K562 (cell line): Measurements from ENCODE around the gene UBXN11. TPM values are rescaled to one million over a fixed set of nuclear protein-coding genes. Genes with fewer than 3 reads are reported as not detected.
A peak's percentile ranks its signal among the peaks of the same experiment; 100 is the strongest.

ENCODE experiments used
- ELF4 ChIP-seq: fragments of 450-650 bp; formaldehyde crosslinking; IDR thresholded peaks from 2 replicates; pipeline ENCODE4 v1.4.0; 2022; ENCODE audit warnings: missing genetic modification characterization
- HNRNPK ChIP-seq: fragments of 200-400 bp; formaldehyde crosslinking; IDR thresholded peaks from one replicate; pipeline ENCODE4 v1.6.1; 2018; ENCODE audit warnings: mild to moderate bottlenecking, low read depth, low read length; ENCODE audit not compliant: poor library complexity, severe bottlenecking
- MCM7 ChIP-seq, 2 experiments: fragments of 450-650 bp; IDR thresholded peaks; 2 replicates each; pipeline ENCODE4 v1.6.1; 2016 to 2018
- NCOA2 ChIP-seq, 2 experiments: fragments of 450-650 bp; IDR thresholded peaks; 2 replicates each; pipeline ENCODE4 v1.6.1; 2018; ENCODE audit warnings: mild to moderate bottlenecking in 2 of 2, moderate library complexity in 1 of 2; ENCODE audit not compliant: partially characterized antibody in 2 of 2
- NCOA4 ChIP-seq: fragments of 450-650 bp; IDR thresholded peaks from 2 replicates; pipeline ENCODE4 v1.6.1; 2018; ENCODE audit warnings: mild to moderate bottlenecking; ENCODE audit not compliant: partially characterized antibody
- NFXL1 ChIP-seq: fragments of 450-650 bp; formaldehyde crosslinking; IDR thresholded peaks from 2 replicates; pipeline ENCODE4 v1.4.0; 2021; ENCODE audit warnings: mild to moderate bottlenecking
- POLR2AphosphoS5 ChIP-seq: IDR thresholded peaks from 2 replicates; pipeline ENCODE4 v1.6.1; 2011; ENCODE audit warnings: mild to moderate bottlenecking, low read depth, low read length, moderate library complexity; ENCODE audit not compliant: control insufficient read depth, insufficient read depth
- RBM15 ChIP-seq: fragments of 200-400 bp; formaldehyde crosslinking; IDR thresholded peaks from 2 replicates; pipeline ENCODE4 v1.6.1; 2018; ENCODE audit warnings: mild to moderate bottlenecking, low read length, moderate library complexity; ENCODE audit not compliant: insufficient read depth
- RBM39 ChIP-seq: fragments of 200-400 bp; formaldehyde crosslinking; optimal IDR thresholded peaks from 2 replicates; pipeline ENCODE3; 2018; ENCODE audit warnings: low read depth, low read length
- SMARCA4 ChIP-seq: fragments of 450-650 bp; IDR thresholded peaks from 2 replicates; pipeline ENCODE4 v1.6.1; 2016
- VEZF1 ChIP-seq: fragments of 200-800 bp; sonication (Bioruptor generic); IDR thresholded peaks from 2 replicates; pipeline ENCODE4 v1.6.1; 2017; ENCODE audit warnings: missing genetic modification characterization, missing compliant biosample characterization
- ZNF197 ChIP-seq: fragments of 200-800 bp; sonication (Bioruptor generic); IDR thresholded peaks from 2 replicates; pipeline ENCODE4 v1.6.1; 2016; ENCODE audit warnings: low read depth, missing genetic modification characterization, missing compliant biosample characterization
- ZNF212 ChIP-seq: fragments of 450-650 bp; formaldehyde crosslinking; IDR thresholded peaks from 2 replicates; pipeline ENCODE4 v1.4.0; 2020; ENCODE audit warnings: mild to moderate bottlenecking
- ZNF23 ChIP-seq: fragments of 250-450 bp; sonication (Bioruptor Pico); IDR thresholded peaks from 2 replicates; pipeline ENCODE4 v1.4.0; 2020; ENCODE audit warnings: mild to moderate bottlenecking
- ZNF384 ChIP-seq: IDR thresholded peaks from 2 replicates; pipeline ENCODE4 v1.6.1; 2012; ENCODE audit warnings: low read depth, low read length, improper control_type of control experiment
- ZNF511 ChIP-seq: sonication (generic); formaldehyde crosslinking; IDR thresholded peaks from 2 replicates; pipeline ENCODE4 v1.8.0; 2022; ENCODE audit warnings: mild to moderate bottlenecking, missing genetic modification reagents
- ZNF830 ChIP-seq: fragments of 250-450 bp; sonication (Bioruptor Pico); IDR thresholded peaks from 2 replicates; pipeline ENCODE4 v1.5.0; 2021; ENCODE audit warnings: mild to moderate bottlenecking
- polyA plus RNA-seq, 8 experiments: library from polyadenylated mRNA; depleted of rRNA in 4 of 8; stranded (reverse) in 5 of 8; unstranded in 3 of 8; fragments of >200 nt; fragmentation: Nextera tagmentation in 2 of 8; fragmentation: Illumina TruSeq in 1 of 8; extraction: Ambion mirVana in 2 of 8; extraction: Trizol in 1 of 8; gene quantifications; 2 replicates each; pipeline versions ENCODE4 v1.2.1 to v1.2.3, GENCODE V29; 2011 to 2014; ENCODE audit warnings: inconsistent platforms in 1 of 8, missing spikeins in 1 of 8
- total RNA-seq, 7 experiments: library from RNA; depleted of rRNA in 6 of 7; stranded (reverse); fragments of >200 nt in 6 of 7; fragmentation: Illumina TruSeq in 2 of 7; extraction: Trizol in 2 of 7; gene quantifications; 2 replicates each; pipeline versions ENCODE4 v1.2.1 to v1.2.3, GENCODE V29; 2011 to 2021; ENCODE audit warnings: low replicate concordance in 1 of 7
- TF ChIP-seq, protein P1 (sequence below): fragments of 250-450 bp; sonication (Bioruptor Pico); IDR thresholded peaks from 2 replicates; pipeline ENCODE4 v1.4.0; 2020; ENCODE audit warnings: mild to moderate bottlenecking, moderate library complexity
- TF ChIP-seq, protein P2 (sequence below): fragments of 250-450 bp; sonication (Bioruptor Pico); IDR thresholded peaks from 2 replicates; pipeline ENCODE4 v1.8.0; 2022; ENCODE audit warnings: inconsistent platforms

UBXN11 gene
- total and polyA plus RNA-seq, 9 of the 15 experiments (the other 6 are each of a cell fraction or from before 2014, with no cell fraction given) = 0.48 to 34.3 (median 11.3) TPM

DNA sequence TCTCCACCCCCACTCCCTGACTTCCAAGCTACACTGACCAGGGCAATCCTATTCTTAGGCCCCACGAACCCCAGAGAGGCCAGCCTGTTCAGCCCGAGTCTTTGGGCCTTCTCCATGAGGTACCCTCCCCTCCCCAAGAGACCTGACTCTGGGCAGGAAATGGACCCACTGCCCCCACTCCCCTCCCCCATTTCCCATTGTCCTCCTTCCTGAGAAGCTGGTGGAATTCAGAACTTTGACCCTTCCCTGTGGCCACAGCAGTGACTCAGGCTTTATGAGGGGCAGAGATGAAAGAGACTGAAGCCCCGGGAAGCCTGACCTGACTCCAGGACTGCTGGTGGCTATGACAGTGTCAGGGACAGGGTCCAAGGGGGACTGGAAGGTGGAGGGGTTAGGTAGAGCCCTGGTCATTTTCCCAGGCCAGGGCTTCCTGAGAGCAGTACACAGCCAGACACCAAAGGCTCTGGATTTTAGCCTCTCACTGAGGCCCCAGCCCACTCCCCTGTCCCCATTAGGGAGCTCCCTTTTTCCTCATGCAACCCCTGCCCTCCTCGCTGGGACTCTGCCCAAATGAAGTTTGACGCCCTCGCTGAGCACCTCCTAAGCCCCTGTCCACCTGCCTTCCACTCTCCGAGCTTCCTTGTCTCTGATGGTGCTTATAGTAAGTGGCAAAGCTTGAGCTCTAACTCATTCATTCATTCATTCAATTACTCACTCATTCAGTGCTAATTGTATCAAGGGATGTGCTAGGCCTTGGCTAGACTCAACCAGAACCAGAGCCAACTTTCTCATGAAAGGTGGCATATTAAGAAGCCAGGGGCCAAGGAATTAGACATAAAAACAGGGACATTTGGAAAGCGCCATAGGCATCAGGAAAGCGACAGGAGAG lies 44.5 kb upstream of the UBXN11 start (continued):
- TF ChIP-seq NCOA4 = no peak
- TF ChIP-seq ZNF197 (CRISPR knock-in tag) = no peak
- TF ChIP-seq POLR2AphosphoS5 = no peak
- TF ChIP-seq, protein P1, sequence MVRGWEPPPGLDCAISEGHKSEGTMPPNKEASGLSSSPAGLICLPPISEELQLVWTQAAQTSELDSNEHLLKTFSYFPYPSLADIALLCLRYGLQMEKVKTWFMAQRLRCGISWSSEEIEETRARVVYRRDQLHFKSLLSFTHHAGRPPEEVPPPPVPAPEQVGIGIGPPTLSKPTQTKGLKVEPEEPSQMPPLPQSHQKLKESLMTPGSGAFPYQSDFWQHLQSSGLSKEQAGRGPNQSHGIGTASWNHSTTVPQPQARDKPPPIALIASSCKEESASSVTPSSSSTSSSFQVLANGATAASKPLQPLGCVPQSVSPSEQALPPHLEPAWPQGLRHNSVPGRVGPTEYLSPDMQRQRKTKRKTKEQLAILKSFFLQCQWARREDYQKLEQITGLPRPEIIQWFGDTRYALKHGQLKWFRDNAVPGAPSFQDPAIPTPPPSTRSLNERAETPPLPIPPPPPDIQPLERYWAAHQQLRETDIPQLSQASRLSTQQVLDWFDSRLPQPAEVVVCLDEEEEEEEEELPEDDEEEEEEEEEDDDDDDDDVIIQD = no peak
- TF ChIP-seq RBM15 = no peak
- no peak for TF ChIP-seq ZNF23 (CRISPR knock-in tag)
- TF ChIP-seq HNRNPK = no peak
- no peak for TF ChIP-seq MCM7 (IDR thresholded peaks at IDR 0.05)
- no peak for TF ChIP-seq ZNF830
- TF ChIP-seq ELF4 = no peak
- TF ChIP-seq, protein P2, sequence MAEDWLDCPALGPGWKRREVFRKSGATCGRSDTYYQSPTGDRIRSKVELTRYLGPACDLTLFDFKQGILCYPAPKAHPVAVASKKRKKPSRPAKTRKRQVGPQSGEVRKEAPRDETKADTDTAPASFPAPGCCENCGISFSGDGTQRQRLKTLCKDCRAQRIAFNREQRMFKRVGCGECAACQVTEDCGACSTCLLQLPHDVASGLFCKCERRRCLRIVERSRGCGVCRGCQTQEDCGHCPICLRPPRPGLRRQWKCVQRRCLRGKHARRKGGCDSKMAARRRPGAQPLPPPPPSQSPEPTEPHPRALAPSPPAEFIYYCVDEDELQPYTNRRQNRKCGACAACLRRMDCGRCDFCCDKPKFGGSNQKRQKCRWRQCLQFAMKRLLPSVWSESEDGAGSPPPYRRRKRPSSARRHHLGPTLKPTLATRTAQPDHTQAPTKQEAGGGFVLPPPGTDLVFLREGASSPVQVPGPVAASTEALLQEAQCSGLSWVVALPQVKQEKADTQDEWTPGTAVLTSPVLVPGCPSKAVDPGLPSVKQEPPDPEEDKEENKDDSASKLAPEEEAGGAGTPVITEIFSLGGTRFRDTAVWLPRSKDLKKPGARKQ = no peak
- no peak for TF ChIP-seq NFXL1
- peak; percentile 56; the same call in 1 of the 2 replicates for TF ChIP-seq ZNF511
- no peak for TF ChIP-seq ZNF212 (CRISPR knock-in tag)
- TF ChIP-seq VEZF1 (CRISPR knock-in tag) = peak; percentile 41; the same call in 1 of the 2 replicates
- no peak for TF ChIP-seq ZNF384
- no peak for TF ChIP-seq RBM39
- 0 out of 2 replicates have a peak, but pooled peaks have one; percentile 32 for TF ChIP-seq SMARCA4
- no peak for TF ChIP-seq NCOA2 (IDR thresholded peaks at IDR 0.05; ENCODE audit: partially characterized antibody in 2 of 2)
